Mucosa of descending colon (tissue), 3 donors: ENCODE results near the gene COLEC11. TPM values are rescaled to one million over a fixed set of nuclear protein-coding genes. Genes with fewer than 3 reads are reported as not detected.

Source experiments
- ATAC-seq: fragments of 200-7000 bp; cut with Tn5 transposase; one replicate; pipeline ENCODE4 v1.9.1; 2020; ENCODE audit warnings: mild to moderate bottlenecking, moderate library complexity
- DNase-seq, 3 donors: peaks; one replicate each; pipeline ENCODE4 v3.0.0-alpha.2; 2020
- H3K36me3 ChIP-seq: fragments of 200-600 bp; one replicate; pipeline ENCODE4 v1.8.0; 2021; ENCODE audit warnings: low read depth, mild to moderate bottlenecking
- H3K4me1 ChIP-seq: fragments of 200-600 bp; one replicate; pipeline ENCODE4 v1.8.0; 2021; ENCODE audit warnings: low read depth, mild to moderate bottlenecking
- H3K4me3 ChIP-seq: fragments of 200-600 bp; one replicate; pipeline ENCODE4 v1.8.0; 2021; ENCODE audit warnings: mild to moderate bottlenecking
- H3K9me3 ChIP-seq: fragments of 200-600 bp; one replicate; pipeline ENCODE4 v1.8.0; 2021; ENCODE audit warnings: mild to moderate bottlenecking
- CTCF ChIP-seq: fragments of 200-600 bp; IDR thresholded peaks from one replicate; pipeline ENCODE4 v1.8.0; 2022; ENCODE audit warnings: antibody characterized with exemption, mild to moderate bottlenecking
- intact Hi-C, 2 donors: fragments of 100-400 bp; cut with DNase I in 1 of 2; cut with micrococcal nuclease in 1 of 2; formaldehyde crosslinking; loops; one replicate each; pipeline versions ENCODE4 v1.11.0 to v1.11.1; 2022; cut with DNase I, micrococcal nuclease
- total RNA-seq, 3 donors: library from RNA; stranded (reverse); fragmentation: NEBNext Ultra II Directional in 2 of 3; extraction: Animal tissue kit (Norgen Biotek cat#: 25700) in 2 of 3; gene quantifications; one replicate each; pipeline versions ENCODE4 v1.2.1 to v1.2.4, GENCODE V29; 2021 to 2023
- donor health status: DM: no; HTN: no; CAD: no; lungs with moderate emphysema.
- donor health status: DM: no; HTN: no; CAD: no.
- donor health status: DM: no; HTN: yes; CAD: no.

The COLEC11 gene
- total RNA-seq, 3 donors from 2014 or later = 0.35 to 2.2 (median 1.6) TPM

DNA sequence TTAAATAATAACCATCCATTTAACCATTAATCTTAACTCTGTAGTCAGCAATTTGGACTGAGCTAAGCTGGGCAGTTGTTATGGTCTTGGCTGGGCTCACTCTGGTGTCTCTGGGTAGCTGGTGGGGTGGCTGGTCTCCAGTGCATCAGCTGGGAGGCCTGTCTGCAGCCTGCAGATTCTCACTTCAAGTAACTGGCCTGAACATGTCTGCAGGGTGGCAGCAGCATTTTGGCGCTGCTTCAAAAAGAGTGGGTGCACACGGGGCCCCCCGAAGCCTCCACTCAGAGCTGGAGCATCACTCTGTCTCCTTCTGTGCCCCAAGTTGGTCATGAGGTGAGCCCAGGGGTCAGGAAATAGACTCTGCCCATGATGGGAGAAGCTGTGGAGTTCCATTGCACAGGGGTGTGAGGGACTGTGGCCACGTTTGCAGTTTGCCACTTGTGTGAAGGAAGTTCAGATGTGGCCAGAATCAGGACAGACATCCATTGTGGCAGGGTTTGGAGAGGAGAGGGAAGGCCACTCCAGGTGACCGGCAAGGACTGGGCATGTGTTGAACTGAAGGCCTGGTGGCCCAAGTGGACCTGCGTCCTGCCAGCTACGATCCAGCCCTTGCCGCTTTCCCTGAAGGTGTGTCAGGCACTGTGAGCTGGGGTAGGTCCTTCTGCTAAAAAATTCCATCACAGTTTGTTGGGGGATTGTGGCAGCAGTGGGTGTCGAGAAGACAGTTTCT lies 58.1 kb downstream of the COLEC11 start:
- DNase-seq = no peak
- ATAC-seq = no peak
- intact Hi-C loops = no loop called here
- Histone ChIP-seq H3K4me3 (no peak overlapping the region), H3K4me1 (peaks cover 7% of the 10 kb centered on the region), H3K9me3 (no peaks in the 10 kb centered on the region), H3K36me3 (no peaks in the 10 kb centered on the region)
- no peak for TF ChIP-seq CTCF

- Histone ChIP-seq H3K4me3 (no peak overlapping the region), H3K9me3 (no peaks in the 10 kb centered on the region), H3K4me1 (peaks cover 7% of the 10 kb centered on the region), H3K36me3 (no peaks in the 10 kb centered on the region)
- ATAC-seq (no peak), DNase-seq (no peak)
- no peak for TF ChIP-seq CTCF
- intact Hi-C loops = no loop called here
Observed at GRCh38 chr2:3654011-3654410, 59.1 kb downstream of the COLEC11 start.

GRCh38 chr2:3654531-3655225 lies 59.8 kb downstream of the COLEC11 start:
- Histone ChIP-seq H3K9me3 (no peaks in the 10 kb centered on the region), H3K4me3 (no peak overlapping the region), H3K4me1 (peaks cover 7% of the 10 kb centered on the region), H3K36me3 (no peaks in the 10 kb centered on the region)
- intact Hi-C loops = no loop called here
- ATAC-seq (no peak), DNase-seq (no peak)
- no peak for TF ChIP-seq CTCF

DNA sequence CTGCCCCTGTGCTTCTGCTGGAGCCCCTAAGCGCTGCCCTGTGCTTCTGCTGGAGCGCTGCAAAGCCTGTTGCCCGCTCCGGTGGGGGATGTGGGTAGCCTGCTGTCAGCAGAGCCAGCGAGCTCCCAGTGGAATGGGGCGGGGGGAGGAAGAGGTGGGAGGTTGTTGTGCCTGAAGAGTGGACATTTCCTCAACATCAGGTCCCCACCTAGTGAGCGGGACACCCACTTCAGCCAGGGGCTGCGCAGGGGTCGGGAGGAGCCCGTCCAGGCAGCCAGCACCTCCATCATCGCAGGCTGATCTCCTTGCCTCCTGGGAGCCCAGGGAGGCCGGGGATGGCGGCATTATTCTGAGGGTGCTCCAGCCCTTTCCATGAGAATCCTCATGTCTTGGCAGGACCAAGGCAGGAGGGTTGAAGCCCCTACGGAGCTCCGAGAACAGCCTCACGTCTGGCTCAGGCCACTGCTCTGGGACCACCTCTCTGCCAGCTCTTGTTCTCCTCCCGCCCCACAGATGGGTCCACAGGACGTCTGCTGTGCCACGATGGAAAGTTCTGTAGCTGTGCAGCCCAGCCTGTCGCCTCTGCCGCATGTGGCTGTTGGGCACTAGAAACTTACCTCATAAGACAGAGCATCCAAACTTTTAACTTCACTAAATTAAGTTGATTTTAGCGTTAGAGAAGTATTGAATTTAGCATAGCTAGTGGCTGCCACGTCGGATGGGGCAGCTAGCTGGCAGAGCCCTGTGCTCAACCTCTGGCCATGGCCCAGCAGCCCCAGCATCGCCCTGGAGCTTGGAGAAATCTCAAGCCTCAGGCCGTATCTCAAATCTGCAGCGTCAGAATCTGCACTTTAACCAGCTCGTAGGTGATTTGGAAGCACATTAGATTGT lies 61.2 kb downstream of the COLEC11 start:
- H3K4me3 ChIP-seq = no peak overlapping the region
- DNase-seq = no peak
- ATAC-seq = no peak

More for the DNA sequence above, 61.2 kb downstream of the COLEC11 start:
- Histone ChIP-seq H3K36me3 (no peaks in the 10 kb centered on the region), H3K9me3 (no peaks in the 10 kb centered on the region), H3K4me1 (peaks cover 7% of the 10 kb centered on the region)
- TF ChIP-seq CTCF = no peak
- intact Hi-C loops = no loop called here
